GM21526 (cell line): ENCODE results near the gene ADCY5.

ENCODE experiments used
- ATAC-seq: cut with Tn5 transposase; IDR thresholded peaks from one replicate; pipeline ENCODE4 v1.9.1; 2021; ENCODE audit warnings: moderate library complexity; ENCODE audit not compliant: unreplicated experiment, low FRiP score

ADCY5 gene

DNA sequence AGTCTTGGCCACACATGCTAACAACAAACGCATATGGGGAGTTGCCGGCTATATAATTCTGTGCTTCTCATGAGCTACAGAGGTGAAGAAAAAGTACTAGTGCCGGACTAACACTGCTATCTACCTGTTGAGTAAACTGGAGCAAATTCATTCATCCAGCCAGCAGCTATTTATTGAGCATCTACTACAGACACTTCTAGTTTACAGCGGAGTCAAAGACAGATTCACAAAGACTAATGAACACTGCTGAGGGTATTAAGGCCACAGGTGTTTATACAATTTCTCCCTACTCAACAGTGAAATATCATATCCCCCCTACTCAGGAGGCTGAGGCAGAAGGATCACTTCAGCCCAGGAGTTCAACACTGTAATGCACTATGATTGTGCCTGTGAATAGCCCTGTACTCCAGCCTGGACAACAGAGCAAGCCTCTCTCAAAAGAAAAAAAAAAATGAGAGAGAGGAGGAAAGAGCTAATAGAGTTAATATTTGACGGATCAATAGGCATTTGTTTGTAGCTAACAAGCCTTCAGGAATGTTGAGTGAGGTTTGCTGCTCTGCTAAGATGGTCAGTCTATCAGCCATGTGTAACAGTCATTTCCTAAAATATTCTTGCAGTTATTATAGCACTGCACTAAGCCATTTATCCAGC, 17.8 kb downstream of the ADCY5 start:
- ATAC-seq: no peak

DNA sequence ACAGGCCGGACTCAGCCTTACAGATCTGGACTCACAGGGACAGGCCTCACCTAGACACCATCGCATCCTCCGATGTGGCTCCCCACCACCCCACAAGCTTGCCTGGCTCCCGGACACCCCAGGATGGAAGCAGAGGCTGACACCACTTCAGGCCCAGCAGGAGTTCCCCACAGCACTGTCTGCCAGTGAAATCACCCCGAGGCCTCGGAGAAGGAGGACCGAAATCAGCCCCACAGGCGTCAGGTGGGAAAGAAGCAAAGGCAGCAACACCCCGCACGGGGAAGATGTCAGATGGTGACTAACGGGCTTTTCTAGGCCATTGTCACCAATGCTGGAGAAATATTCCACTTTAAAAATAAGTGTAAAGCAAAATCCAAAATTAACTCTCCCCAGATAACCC, 18.6 kb downstream of the ADCY5 start:
- ATAC-seq: no peak

DNA sequence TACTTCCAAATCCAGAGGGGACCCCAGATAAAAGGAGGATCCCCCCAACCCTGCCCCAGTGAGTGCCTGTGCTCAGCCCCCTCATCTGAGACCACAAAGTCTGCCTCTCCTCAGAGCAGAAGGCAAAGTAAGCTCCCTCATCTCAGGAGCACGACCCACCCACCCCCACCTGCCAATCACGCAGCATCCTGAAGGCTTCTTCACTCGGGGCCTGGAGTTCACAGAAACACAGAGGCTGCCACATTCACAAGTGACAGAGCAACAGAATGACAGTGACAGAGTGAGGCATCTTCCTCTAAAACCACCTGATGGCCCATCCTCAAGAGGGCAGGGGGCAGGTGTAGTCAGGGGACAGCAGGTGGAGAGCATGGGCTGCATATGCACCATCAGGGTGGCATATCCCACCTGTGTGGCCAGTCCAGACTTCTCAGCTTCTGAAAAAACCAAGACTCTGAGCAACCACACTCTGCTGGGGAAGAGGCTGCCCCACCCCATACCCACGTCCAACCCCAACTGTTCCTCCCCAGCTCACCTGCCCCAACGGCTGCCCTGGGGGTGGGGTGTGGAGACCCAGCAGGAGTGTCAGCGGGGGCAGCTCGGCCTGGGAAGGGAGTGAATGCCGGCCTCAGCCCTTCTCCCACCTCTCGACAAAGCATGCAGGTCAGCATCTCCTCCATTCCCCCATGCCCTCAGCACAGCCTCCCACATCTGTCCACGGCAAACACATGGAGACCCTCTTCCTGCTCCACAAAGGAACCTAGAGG, 19.3 kb downstream of the ADCY5 start:
- no peak for ATAC-seq

DNA sequence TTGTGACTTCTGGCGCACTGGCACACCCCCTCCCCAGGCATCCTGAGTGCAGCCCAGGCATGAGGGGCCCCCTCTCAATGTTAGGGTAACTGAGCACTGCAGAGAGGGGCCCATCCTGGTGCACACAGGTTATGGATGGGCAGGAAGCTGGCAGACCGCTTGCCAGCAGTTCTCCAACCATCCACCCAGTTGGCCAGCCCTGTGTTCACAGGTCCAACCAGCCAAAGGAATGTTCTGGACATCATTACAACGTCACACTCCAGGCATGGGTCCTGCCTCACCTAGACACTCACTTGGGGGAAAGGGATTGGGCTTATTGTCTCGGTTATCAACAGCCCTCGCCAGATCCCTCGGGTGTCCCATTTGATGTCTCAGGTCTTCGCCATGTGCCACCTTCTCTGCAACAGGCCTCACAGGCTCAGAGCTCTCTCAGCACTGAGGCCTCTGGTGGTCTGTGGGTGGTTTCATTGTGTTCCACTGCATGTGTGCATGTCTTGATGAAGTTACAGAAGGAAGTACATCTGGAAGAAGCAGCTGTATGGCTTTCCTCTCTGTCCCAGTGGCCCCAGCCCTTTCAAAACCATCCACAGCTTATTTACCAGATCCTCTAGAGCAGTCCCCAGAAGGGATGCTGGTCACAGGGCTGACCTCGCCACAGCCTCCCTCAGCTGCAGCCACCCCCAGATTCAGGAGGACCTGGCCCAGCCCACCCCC, 23.7 kb downstream of the ADCY5 start:
- ATAC-seq: no peak

DNA sequence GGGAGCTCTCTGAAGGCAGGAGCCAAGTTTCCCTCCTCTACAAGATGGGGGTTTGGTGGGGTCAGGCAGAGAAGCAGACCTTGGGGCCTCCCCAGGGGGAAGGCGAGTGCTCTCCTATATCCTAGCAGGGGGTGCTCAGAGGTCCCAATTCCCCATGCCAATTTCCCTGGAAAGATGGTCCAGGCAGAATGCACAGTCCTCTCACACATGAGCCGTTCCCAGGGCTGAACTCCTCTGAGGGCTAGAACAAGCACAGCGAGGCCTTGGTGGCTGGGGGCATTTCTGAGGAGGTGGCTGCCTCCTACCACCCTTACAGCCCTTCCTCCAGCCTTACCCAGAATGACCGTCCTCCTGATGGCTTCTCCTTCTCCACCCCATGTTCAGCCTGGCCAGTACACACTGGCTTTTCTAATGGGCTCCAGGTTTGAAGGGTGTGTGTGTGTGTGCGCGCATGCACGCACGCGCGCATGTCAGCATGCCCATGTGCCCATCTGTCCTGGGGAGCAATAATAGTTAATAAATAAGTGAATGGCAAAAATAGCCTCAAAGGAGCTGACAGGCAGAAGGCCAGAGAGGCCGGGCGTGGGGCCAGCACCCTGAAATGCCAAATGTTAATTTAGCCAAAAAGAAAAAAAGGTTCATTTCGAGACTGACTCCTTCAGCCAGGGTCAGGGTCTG, 24.4 kb downstream of the ADCY5 start:
- ATAC-seq: no peak

DNA sequence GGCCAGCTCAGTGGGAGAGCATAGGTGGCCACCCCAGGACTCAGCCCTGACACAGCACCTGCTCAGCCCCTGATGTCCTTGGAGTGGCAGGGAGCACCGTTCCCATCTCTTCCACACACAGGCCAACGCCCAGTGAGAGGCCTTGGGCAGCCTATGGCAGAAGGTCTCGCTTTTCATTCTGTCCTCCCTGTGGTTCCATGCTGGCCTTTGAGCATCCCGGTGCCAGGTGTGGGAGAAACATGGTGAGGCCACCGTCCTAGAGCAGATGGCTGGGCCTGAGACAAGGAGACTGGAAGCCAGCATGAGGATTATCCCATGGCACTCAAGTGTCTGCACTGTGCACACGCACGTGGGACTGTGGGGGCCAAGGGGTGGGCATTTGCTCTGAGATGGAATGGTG, 25.1 kb downstream of the ADCY5 start:
- no peak for ATAC-seq

DNA sequence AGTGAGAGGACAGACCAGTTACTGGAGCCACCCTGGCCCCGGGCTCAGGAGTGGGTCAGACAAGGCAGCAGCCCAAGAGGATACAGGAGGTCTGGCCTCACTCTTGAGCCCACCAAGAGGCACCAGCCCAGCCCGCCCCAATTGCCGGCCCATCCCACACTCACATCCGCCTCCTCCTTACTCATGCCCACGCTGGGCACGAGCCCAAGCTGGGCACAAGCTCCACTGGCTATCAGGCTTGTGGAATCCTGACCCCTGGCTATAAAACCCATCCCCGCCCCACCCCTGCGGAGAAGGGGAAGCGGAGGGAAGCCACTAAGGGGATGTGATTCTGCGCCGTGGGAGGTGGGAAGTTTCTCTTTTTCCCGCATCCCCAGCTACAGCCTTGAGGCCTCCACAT, 25.9 kb downstream of the ADCY5 start:
- no peak for ATAC-seq

DNA sequence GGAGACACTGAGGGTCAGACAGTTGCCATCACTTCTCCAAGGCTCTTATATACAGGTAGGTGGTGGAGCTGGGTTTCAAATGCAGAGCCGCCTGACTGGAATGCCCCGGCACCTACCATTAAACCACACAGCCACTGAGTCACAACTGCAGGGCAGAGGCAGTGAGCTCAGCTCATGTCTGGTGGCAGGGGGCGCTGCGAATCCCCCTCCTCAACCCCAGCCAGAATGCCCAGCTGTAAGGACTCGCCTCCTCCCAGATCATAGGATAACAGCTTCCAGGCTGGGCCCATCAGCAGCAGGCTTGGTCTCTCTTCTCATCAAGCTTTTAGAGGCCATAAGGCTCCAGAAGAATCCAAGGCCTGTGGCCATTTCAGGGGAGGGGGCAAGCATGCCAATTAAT, 26.4 kb downstream of the ADCY5 start:
- no peak for ATAC-seq

DNA sequence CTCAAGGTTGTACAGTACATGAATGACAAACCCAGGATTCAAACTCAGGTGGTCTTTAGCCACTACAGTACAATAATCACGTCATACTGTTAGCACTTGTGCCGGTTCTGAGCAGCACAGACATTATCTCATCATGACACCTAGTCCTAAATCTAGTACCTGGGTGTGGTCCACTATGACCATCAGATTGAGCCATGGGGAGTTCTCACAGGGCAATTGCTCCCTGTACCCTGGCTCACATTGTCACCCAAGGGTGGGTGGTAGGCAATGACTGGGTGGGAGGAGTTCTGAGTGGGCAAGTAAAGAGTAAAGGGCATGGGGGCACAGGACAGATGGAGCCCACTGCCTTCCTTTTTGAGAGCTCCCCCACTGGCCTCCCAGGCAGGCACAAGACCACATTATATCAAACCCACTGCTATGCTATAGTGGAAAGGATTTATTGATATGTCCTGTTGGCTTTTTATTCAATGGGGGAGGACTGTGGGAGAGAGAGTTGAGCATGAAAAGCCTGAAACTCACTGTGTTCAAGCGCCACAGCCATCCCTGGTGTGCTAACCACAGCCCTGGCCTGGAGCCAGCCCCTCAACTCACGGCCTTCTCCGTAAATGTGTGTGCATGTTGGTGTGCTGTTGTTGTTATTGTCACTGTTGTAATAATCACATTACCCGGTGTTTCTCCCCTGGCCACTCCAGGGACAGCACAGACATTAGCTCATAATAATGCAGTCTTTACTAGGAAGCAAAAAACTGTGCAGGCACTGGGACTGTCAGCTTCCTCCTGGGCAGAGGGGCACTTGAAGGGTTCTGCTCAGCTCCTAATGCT, 27.3 kb downstream of the ADCY5 start:
- no peak for ATAC-seq

DNA sequence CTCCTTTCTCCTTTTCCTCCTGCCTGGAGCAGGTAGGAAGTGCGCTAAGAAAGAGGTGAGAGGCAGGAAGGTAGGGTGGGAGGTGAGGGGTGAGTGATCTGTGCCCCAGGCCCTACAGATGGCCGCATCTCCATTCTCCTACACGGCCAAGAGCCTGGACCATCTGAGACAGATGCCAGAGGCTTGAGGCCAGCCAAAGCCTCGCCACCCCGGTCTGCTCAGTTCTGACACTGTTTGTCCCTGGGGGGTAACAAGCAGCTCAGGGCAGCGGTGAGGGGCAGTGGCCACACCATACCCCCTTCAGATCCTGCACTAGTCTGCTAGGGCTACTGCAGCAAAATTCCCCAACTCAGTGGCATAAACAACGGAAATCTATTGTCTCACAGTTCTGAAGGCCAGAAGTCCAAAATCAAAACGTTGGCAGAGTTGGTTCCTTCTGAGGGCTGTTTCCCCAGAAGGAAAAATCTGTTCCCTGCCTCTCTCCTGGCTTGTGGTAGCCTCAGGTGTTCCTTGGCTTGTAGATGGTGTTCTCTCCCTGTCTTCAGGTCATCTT, 28.4 kb downstream of the ADCY5 start:
- ATAC-seq: no peak

DNA sequence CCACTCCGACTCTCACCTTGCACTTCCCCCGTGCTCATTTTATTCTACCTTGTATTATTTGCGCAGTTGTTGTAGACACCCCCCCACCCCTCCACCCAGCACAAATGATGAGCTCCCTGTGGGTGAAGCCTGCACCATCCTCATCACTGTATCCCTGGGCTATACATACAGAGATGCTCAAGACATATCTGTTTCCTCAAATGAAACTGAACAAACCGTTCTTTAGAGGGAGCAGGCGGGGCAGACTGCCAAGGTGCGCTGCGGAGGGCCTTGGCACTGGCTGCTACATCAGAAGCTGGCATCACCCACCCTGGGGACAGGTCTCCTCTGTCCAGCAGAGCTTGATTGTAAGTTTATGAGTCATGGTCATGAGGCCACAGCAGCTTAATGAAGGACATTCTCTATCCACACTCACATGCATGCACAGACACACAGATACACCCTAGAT, 29.0 kb downstream of the ADCY5 start:
- no peak for ATAC-seq

DNA sequence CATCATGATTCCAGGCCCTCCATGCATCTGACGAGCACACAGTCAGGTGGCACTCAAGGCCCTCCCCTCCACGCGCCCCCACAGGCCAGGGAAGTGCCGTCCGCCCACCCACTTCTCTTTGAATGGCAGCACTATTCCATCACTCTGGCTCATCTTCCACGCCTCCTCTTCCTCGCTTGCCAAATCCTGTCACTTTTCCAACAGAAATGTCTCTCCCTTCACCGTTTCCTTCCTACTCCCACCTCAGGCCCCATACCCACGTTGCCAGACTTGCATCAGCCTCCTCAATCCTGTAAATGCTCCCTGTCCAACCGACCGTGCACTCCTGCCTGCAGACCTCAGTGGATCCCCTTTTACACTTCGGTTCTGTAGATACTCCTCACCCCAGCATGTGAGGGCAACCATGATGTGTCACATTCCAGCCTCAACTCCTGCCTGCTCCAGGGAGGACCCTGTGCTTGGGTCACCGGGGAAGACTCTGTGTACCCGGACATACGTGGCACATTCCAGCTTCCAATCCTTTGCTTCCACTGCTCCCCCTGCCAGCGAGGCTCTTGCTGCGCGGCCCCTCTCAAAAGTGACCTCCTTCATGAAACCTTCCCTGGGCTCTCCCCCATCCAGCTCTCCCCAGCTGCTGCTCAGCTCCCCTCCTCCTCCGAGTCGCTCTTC, 29.6 kb downstream of the ADCY5 start:
- no peak for ATAC-seq

DNA sequence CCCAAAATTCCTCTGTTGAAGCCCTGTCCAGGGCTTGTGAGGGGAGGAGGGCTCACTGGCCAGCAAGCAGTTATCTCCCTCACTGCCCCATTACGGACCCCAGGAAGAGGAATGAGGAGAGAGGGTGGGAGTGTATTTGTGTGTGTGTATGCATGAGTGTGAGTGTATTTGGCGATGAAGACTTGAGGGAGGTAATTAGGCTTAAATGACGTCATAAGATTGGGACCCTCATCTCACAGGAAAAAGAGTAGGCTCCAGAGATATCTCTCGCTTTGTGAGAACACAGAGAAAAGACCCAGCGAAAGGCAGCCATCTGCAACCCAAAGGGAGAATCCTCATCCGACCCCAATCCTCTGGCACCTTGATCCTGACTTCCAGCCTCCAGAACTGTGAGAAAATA, 32.2 kb downstream of the ADCY5 start:
- no peak for ATAC-seq

DNA sequence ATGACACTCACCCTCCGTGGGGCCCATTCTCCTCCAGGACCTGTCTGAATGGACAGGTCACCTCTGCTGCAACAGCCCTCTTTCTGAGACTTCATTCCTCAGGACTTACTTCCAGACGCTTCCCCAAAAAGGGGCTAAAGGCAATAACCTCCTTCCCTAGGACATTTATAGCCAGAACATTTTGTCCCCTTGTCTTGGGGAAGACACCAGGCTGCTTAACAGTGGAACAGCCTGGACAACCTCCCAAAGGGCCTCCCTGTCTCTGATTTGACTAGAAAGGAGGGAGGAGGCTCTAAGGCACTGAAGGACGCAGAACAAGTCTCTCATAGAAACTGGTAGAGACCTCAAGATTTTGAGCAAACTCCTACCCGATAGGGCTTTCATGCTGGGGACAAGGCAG, 32.7 kb downstream of the ADCY5 start:
- ATAC-seq: no peak

DNA sequence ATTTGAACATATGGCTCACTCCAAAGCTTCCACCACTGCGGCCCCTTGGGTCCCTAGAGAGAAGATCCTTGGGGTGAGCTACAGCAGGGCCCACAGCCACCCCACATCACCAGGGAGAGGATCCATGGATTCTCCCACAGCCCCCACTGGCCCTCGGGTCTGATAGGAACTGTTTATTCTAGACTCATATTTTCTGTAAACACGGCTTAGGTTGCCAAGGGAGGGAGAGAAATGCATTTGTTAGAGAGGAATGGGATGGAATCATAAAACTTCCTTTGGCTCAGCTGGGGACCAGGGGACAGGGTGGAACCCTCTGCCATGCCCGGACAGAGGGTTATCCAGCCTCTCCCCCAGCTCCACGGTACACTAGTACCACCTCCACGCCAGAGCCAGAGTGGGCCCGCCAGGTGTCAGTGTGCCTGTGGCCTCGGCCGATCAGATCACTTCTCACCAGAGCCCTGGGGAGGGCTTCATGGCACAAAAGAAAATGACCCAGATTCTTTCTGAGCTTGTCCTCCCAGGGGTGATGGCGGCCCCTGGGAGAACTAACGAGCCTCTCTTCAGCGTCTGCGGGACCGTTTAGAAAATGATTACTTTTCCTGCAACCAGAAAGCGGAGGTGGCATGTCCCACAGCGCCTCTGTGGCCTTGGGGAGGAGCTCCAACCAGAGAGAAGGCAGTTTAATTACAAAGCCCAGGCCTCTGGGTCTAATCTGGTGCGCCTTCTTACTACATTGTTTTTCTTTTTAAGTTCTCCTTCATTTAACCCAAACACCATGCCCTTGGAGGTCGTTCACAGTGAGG, 33.7 kb downstream of the ADCY5 start:
- no peak for ATAC-seq

DNA sequence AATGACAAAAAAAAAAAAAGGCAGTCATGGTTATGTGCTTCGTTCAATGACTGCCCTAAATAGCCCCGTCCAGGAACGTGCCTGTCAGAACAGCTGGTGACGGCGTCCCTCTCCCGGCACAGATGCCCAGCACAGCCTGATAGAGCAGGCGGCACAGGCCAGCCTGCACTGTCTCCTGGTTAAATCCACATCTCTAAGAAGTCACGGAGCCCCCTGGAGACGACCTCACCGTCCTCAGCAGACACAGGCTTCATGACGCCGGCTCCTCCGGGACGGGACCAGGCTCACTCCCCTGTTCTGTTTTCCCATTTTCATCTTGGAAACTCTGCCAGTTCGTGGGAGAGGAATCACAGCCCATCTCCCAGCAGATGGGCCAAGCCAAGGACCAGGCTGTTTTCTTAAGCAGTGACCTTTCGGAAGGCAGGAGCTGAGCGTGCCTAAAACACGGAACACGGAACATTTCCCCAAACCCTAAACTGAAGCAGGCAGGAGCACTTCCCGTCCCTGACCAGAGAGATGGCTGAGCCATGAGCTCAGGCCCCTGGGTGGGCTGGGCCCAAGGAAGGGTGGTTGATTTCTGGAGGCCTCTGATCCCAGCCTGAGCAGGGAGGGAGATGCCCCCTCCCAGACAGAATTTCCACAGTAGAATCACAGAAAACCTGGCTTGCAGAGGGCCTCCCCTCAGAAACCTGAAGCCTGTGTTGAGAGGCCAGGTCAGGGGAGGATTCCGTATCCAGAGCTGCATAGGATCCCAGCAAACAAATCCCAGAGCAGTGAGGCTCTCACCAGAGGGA, 35.9 kb downstream of the ADCY5 start:
- no peak for ATAC-seq

DNA sequence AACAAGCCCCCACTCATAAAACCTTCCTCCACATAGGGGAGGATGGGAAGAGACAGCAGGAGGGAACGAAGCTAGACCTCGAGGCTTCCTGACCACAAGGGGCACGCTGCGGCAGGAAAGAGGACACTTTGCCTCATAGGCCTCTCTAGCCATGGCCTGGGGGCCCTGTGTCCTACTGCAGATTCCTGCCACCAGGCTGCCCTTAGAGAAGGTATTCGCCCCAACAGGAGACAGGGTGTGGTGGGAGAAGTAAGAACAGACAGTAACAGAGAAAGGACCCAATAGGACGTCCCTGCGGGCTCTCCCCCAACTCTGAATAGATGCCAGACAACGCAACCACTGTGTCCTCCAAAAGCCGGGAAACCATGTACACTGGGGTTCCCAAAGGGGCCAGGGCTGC, 36.8 kb downstream of the ADCY5 start:
- no peak for ATAC-seq
